Endothelial cell of umbilical vein (primary cell): Measurements from ENCODE around the gene ATR. TPM values are rescaled to one million over a fixed set of nuclear protein-coding genes. Genes with fewer than 3 reads are reported as not detected.

ENCODE experiments used
- BruUV-seq: library from RNA; stranded (reverse); fragments of 400-500 nt; replicated peaks from 2 replicates; lab custom pipeline; 2021; lab: Mats Ljungman, UMichigan
- CTCF ChIA-PET: fragments of 300-600, 350-600 bp; sonication (Branson Sonifier 250); formaldehyde crosslinking; loops from one replicate; lab custom pipeline; 2021; ENCODE audit warnings: antibody characterized with exemption, inconsistent platforms; lab: Charles Lee
- POLR2A ChIA-PET: fragments of 300-600, 350-600 bp; sonication (Branson Sonifier 250); formaldehyde crosslinking; loops from one replicate; lab custom pipeline; 2021; ENCODE audit warnings: antibody characterized with exemption, inconsistent platforms; lab: Charles Lee
- DNase-seq: peaks from one replicate; pipeline ENCODE4 v3.0.0-alpha.2; 2011; ENCODE audit warnings: low read depth, low spot score
- FAIRE-seq: peaks from 2 replicates; lab custom pipeline; 2011; peaks lifted over from hg19 to GRCh38; lab: Jason Lieb, UNC
- H2AFZ ChIP-seq: 2 replicates; pipeline ENCODE4 v1.6.0; 2012; ENCODE audit warnings: low read depth, low read length, control low read depth, inconsistent platforms
- H3K27ac ChIP-seq: 2 replicates; pipeline ENCODE4 v1.5.1; 2011; ENCODE audit warnings: low read depth, mild to moderate bottlenecking, control low read depth, low read length, moderate library complexity; ENCODE audit not compliant: insufficient read depth
- H3K27me3 ChIP-seq, 2 experiments: 2 replicates each; pipeline versions ENCODE4 v1.6.0 to v1.6.1; 2011; ENCODE audit warnings: low read length in 2 of 2, mixed read lengths in 1 of 2; ENCODE audit not compliant: control insufficient read depth in 2 of 2, insufficient read depth in 2 of 2
- H3K36me3 ChIP-seq, 2 experiments: 2 replicates in 1 of 2; 3 replicates in 1 of 2; pipeline ENCODE4 v1.5.1; 2011; ENCODE audit warnings: low read length in 2 of 2, mild to moderate bottlenecking in 1 of 2, moderate library complexity in 1 of 2; ENCODE audit not compliant: control insufficient read depth in 2 of 2, insufficient read depth in 2 of 2; ENCODE audit errors: extremely low read depth in 1 of 2
- H3K4me1 ChIP-seq: 3 replicates; pipeline ENCODE4 v1.5.1; 2011; ENCODE audit warnings: mild to moderate bottlenecking, low read length; ENCODE audit not compliant: control insufficient read depth, insufficient read depth; ENCODE audit errors: extremely low read depth
- H3K4me2 ChIP-seq: 2 replicates; pipeline ENCODE4 v1.6.1; 2011; ENCODE audit warnings: low read length, control low read depth, mixed read lengths; ENCODE audit not compliant: insufficient read depth
- H3K4me3 ChIP-seq, 3 experiments: fragments of 200-600 bp in 1 of 3; sonication (generic), shearing (Covaris generic) in 1 of 3; replicated peaks in 1 of 3; 2 replicates each; pipeline ENCODE4 v1.5.1; 2011 to 2016; ENCODE audit warnings: control low read depth in 3 of 3, low read length in 3 of 3, mild to moderate bottlenecking in 2 of 3, inconsistent platforms in 1 of 3, low read depth in 1 of 3, moderate library complexity in 1 of 3; ENCODE audit not compliant: insufficient read depth in 1 of 3
- H3K79me2 ChIP-seq: 2 replicates; pipeline ENCODE4 v1.6.0; 2012; ENCODE audit warnings: low read length, inconsistent platforms; ENCODE audit not compliant: control insufficient read depth, insufficient read depth
- H3K9ac ChIP-seq: replicated peaks from 2 replicates; pipeline ENCODE3; 2011; ENCODE audit warnings: low read length, control low read depth; ENCODE audit not compliant: insufficient read depth; ENCODE audit errors: extremely low read depth
- H3K9me1 ChIP-seq: replicated peaks from 3 replicates; pipeline ENCODE4 v1.6.0; 2011; ENCODE audit warnings: mild to moderate bottlenecking, low read length; ENCODE audit not compliant: control insufficient read depth, insufficient read depth; ENCODE audit errors: extremely low read depth
- H3K9me3 ChIP-seq: replicated peaks from 2 replicates; pipeline ENCODE4 v1.5.1; 2012; ENCODE audit warnings: low read length, inconsistent platforms; ENCODE audit not compliant: control insufficient read depth, insufficient read depth
- H4K20me1 ChIP-seq: replicated peaks from 2 replicates; pipeline ENCODE3; 2011; ENCODE audit warnings: mild to moderate bottlenecking, low read length; ENCODE audit not compliant: control insufficient read depth, insufficient read depth; ENCODE audit errors: extremely low read depth
- EZH2 ChIP-seq: IDR thresholded peaks from 2 replicates; pipeline ENCODE4 v1.6.1; 2012; ENCODE audit warnings: borderline replicate concordance, low read depth, mild to moderate bottlenecking, moderate library complexity, low read length, inconsistent platforms; ENCODE audit not compliant: severe bottlenecking
- FOS ChIP-seq: IDR thresholded peaks from 2 replicates; pipeline ENCODE4 v1.6.1; 2011; ENCODE audit warnings: mild to moderate bottlenecking, low read length, moderate library complexity, borderline replicate concordance; ENCODE audit not compliant: insufficient read depth
- GATA2 ChIP-seq: IDR thresholded peaks from 2 replicates; pipeline ENCODE4 v1.7.0; 2011; ENCODE audit warnings: low read depth, mild to moderate bottlenecking, moderate library complexity, mixed read lengths, low read length; ENCODE audit not compliant: insufficient read length, insufficient read depth
- JUN ChIP-seq: IDR thresholded peaks from 2 replicates; pipeline ENCODE4 v1.6.1; 2011; ENCODE audit warnings: borderline replicate concordance, low read depth; ENCODE audit not compliant: insufficient read length, insufficient read depth
- MYC ChIP-seq: IDR thresholded peaks from one replicate; pipeline ENCODE4 v1.6.1; 2011; ENCODE audit warnings: mild to moderate bottlenecking, low read depth, low read length
- POLR2A ChIP-seq: IDR thresholded peaks from 2 replicates; pipeline ENCODE4 v1.6.1; 2012; ENCODE audit warnings: low read depth, mild to moderate bottlenecking, control low read depth, low read length
- POLR2AphosphoS5 ChIP-seq: IDR thresholded peaks from 2 replicates; pipeline ENCODE4 v1.6.1; 2012; ENCODE audit warnings: low read depth, mild to moderate bottlenecking, control low read depth, low read length, moderate library complexity; ENCODE audit not compliant: insufficient read depth
- dilution Hi-C: fragments of 300-500 bp; cut with MboI; formaldehyde crosslinking; loops from one replicate; pipeline ENCODE4 v1.15.0; 2019; ENCODE audit warnings: low sequenced_read_pairs; ENCODE audit not compliant: extremely low pct_ligation_motif_present
- intact Hi-C: fragments of 100-400 bp; cut with micrococcal nuclease; formaldehyde crosslinking; loops from one replicate; pipeline ENCODE4 v1.10.0; 2022
- polyA plus RNA-seq, 4 experiments: library from polyadenylated mRNA; depleted of rRNA in 3 of 4; stranded (reverse) in 3 of 4; unstranded in 1 of 4; fragments of >200 nt; gene quantifications; 2 replicates each; pipeline versions ENCODE4 v1.2.1 to v1.2.3, GENCODE V29; 2011 to 2012; ENCODE audit warnings: missing spikeins in 1 of 4
- total RNA-seq: library from RNA; stranded (reverse); gene quantifications from 2 replicates; pipeline ENCODE4 v1.2.3, GENCODE V29; 2021
- TF ChIP-seq, protein P1 (sequence below), 2 donors: IDR thresholded peaks; 1 replicate in 1 of 2; 2 replicates in 1 of 2; pipeline ENCODE4 v1.5.1; 2011; ENCODE audit warnings: low read length in 2 of 2, mild to moderate bottlenecking in 2 of 2, moderate library complexity in 2 of 2, control low read depth in 1 of 2, inconsistent platforms in 1 of 2, low read depth in 1 of 2; ENCODE audit not compliant: insufficient read depth in 1 of 2; ENCODE audit errors: extremely low read depth in 1 of 2
- TF ChIP-seq, protein P2 (sequence below): IDR thresholded peaks from 2 replicates; pipeline ENCODE4 v1.6.1; 2011; ENCODE audit not compliant: insufficient read depth, insufficient read length

Gene ATR
- total and polyA plus RNA-seq, 2 donors (not counting 3 experiments of a cell fraction or from before 2014, with no cell fraction given) = 6.3 to 23.6 TPM

DNA sequence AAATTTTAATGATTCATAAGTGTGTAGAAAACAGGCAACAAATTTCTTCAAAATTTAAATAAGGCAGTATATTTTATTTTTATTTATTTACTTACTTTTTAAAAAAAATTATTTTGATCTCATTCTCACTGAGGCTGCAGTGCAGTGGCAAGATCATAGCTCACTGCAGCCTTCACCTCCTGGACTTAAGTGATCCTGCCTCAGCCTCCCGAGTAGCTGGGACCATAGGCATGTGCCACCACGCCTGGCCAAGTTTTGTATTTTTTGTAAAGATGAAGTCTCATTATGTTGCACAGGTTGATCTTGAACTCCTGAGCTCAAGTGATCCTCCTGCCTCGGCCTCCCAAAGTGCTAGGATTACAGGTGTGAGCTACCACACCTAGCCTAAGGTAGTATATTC is 69.5 kb downstream of the ATR start:
- DNase-seq (no peak), FAIRE-seq (no peak)
- no peaks in the 10 kb centered on the region for H3K9me1 ChIP-seq
- H3K9me3 ChIP-seq = no peaks in the 10 kb centered on the region
- no peak overlapping the region for H3K27ac ChIP-seq
- no peak overlapping the region for H3K9ac ChIP-seq
- ChIA-PET POLR2A (interaction anchor here (0.6 kb wide), 1 partner anchor 544 kb away, joined by 5 read pairs; no protein-coding TSS in a partner anchor), CTCF (no interaction called here)
- no peaks in the 10 kb centered on the region for H3K4me1 ChIP-seq
- no peaks in the 10 kb centered on the region for H3K27me3 ChIP-seq
- H3K79me2 ChIP-seq = no peaks in the 10 kb centered on the region
- BruUV-seq = no TSS peak
- H3K36me3 ChIP-seq = no peaks in the 10 kb centered on the region
- H4K20me1 ChIP-seq = no peaks in the 10 kb centered on the region
- H2AFZ ChIP-seq = no peak overlapping the region
- intact Hi-C loops = no loop called here
- no peak for TF ChIP-seq POLR2A
- TF ChIP-seq MYC = no peak
- no peak for TF ChIP-seq EZH2
- TF ChIP-seq GATA2 = no peak
- TF ChIP-seq JUN = no peak
- TF ChIP-seq POLR2AphosphoS5 = no peak
- no peak for TF ChIP-seq FOS
- TF ChIP-seq, protein P1, sequence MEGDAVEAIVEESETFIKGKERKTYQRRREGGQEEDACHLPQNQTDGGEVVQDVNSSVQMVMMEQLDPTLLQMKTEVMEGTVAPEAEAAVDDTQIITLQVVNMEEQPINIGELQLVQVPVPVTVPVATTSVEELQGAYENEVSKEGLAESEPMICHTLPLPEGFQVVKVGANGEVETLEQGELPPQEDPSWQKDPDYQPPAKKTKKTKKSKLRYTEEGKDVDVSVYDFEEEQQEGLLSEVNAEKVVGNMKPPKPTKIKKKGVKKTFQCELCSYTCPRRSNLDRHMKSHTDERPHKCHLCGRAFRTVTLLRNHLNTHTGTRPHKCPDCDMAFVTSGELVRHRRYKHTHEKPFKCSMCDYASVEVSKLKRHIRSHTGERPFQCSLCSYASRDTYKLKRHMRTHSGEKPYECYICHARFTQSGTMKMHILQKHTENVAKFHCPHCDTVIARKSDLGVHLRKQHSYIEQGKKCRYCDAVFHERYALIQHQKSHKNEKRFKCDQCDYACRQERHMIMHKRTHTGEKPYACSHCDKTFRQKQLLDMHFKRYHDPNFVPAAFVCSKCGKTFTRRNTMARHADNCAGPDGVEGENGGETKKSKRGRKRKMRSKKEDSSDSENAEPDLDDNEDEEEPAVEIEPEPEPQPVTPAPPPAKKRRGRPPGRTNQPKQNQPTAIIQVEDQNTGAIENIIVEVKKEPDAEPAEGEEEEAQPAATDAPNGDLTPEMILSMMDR (IDR thresholded peaks at IDR 0.05; ENCODE audit: extremely low read depth in 1 of 2, insufficient read depth in 1 of 2, low read depth in 1 of 2, low read length in 2 of 2) = no peak
- TF ChIP-seq, protein P2, sequence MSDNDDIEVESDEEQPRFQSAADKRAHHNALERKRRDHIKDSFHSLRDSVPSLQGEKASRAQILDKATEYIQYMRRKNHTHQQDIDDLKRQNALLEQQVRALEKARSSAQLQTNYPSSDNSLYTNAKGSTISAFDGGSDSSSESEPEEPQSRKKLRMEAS = no peak
- dilution Hi-C loops = no loop called here
- H3K4me3 ChIP-seq = no peak overlapping the region
- no peak overlapping the region for H3K4me2 ChIP-seq
